Sigmoid colon (tissue), 7 donors: ENCODE measurements around the gene CPNE6. TPM values are rescaled to one million over a fixed set of nuclear protein-coding genes. Genes with fewer than 3 reads are reported as not detected.
"Not testable (repeated sequence)": the region's sequence is repeated elsewhere in the genome, so short reads cannot be mapped to it uniquely, and the experiment has no call there.

Experiments
- DNase-seq: peaks from one replicate; pipeline ENCODE4 v3.0.0-alpha.2; 2019
- H3K27ac ChIP-seq, 4 donors: fragments of 200-600 bp; sonication (generic); one replicate each; pipeline ENCODE4 v1.5.1; 2016 to 2019; ENCODE audit warnings: mild to moderate bottlenecking in 1 of 4
- H3K27me3 ChIP-seq, 3 donors: fragments of 200-600 bp; sonication (generic); one replicate each; pipeline ENCODE4 v1.5.1; 2019; ENCODE audit warnings: mild to moderate bottlenecking in 1 of 3
- H3K36me3 ChIP-seq, 4 donors: fragments of 200-600 bp; sonication (generic); one replicate each; pipeline ENCODE4 v1.5.1; 2016 to 2019
- H3K4me1 ChIP-seq, 4 donors: fragments of 200-600 bp; sonication (generic); one replicate each; pipeline ENCODE4 v1.5.1; 2017 to 2019
- H3K4me3 ChIP-seq, 4 donors: fragments of 200-600 bp; sonication (generic); one replicate each; pipeline ENCODE4 v1.5.1; 2017 to 2019; ENCODE audit warnings: mild to moderate bottlenecking in 2 of 4, moderate library complexity in 1 of 4
- H3K9me3 ChIP-seq, 4 donors: fragments of 200-600 bp in 3 of 4; sonication (generic) in 3 of 4; one replicate each; pipeline versions ENCODE4 v1.5.1 to v1.6.1; 2013 to 2019
- EP300 ChIP-seq, 4 donors: sonication (generic); formaldehyde crosslinking; IDR thresholded peaks; one replicate each; pipeline ENCODE4 v1.6.1; 2017; ENCODE audit warnings: antibody characterized with exemption in 4 of 4
- POLR2A ChIP-seq, 2 donors: fragments of 450-650 bp; IDR thresholded peaks; one replicate each; pipeline ENCODE4 v1.6.1; 2016; ENCODE audit warnings: antibody characterized with exemption in 2 of 2, mild to moderate bottlenecking in 2 of 2, moderate library complexity in 2 of 2
- POLR2AphosphoS5 ChIP-seq, 4 donors: sonication (generic); formaldehyde crosslinking; IDR thresholded peaks; one replicate each; pipeline ENCODE4 v1.6.1; 2017; ENCODE audit warnings: antibody characterized with exemption in 4 of 4
- whole genome bisulfite sequencing, 2 donors: extraction: QIAGEN DNeasy Blood & Tissue Kit; methylation state at CpG; one replicate each; pipeline ENCODE4 v1.1.7; 2013; 5-methylcytosine and 5-hydroxymethylcytosine counted together
- intact Hi-C: fragments of 100-400 bp; cut with DNase I; formaldehyde crosslinking; loops from one replicate; pipeline ENCODE4 v1.15.1; 2023
- polyA plus RNA-seq, 3 donors: library from polyadenylated mRNA; stranded (reverse); fragments of 200-250 nt; gene quantifications; one replicate each; pipeline ENCODE4 v1.2.3, GENCODE V29; 2013
- total RNA-seq, 4 donors: library from RNA; depleted of rRNA; stranded (reverse); fragments of >200 nt; gene quantifications; one replicate each; pipeline ENCODE4 v1.1.0, GENCODE V29; 2016
- TF ChIP-seq, protein P1 (sequence below), 4 experiments: fragments of 450-650 bp in 3 of 4; fragments of 200-600 bp in 1 of 4; IDR thresholded peaks; one replicate each; pipeline ENCODE4 v1.5.1; 2016 to 2019; ENCODE audit warnings: antibody characterized with exemption in 4 of 4, mild to moderate bottlenecking in 3 of 4, moderate library complexity in 2 of 4
- donor health status: healthy with polysubstance abuse.
- donor health status: Bipolar disorder and iron deficiency.
- donor health status: healthy.

Gene CPNE6
- total and polyA plus RNA-seq, 7 donors, result 0.42 to 3.3 (median 2.3) TPM; not detected in 3

DNA sequence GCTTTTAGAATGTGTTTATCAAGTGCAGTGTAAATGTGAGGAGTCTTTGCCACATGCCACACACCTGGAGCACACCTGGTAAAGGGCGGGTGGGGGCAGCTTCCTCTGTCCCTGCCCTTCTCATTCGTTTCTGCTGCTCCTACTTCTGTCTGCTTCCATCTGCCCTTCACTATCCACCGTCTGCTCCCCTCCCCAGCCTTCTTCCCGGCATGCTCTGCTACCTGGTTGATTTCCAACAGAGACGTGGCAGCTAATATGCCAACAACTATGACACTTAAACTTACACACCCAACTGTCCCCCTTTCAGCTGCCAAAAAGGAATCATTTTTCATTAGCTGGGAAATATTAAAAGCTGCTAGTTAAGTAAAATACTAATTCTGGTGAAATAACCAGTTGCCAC is 28.6 kb upstream of the CPNE6 start:
- TF ChIP-seq, protein P1, sequence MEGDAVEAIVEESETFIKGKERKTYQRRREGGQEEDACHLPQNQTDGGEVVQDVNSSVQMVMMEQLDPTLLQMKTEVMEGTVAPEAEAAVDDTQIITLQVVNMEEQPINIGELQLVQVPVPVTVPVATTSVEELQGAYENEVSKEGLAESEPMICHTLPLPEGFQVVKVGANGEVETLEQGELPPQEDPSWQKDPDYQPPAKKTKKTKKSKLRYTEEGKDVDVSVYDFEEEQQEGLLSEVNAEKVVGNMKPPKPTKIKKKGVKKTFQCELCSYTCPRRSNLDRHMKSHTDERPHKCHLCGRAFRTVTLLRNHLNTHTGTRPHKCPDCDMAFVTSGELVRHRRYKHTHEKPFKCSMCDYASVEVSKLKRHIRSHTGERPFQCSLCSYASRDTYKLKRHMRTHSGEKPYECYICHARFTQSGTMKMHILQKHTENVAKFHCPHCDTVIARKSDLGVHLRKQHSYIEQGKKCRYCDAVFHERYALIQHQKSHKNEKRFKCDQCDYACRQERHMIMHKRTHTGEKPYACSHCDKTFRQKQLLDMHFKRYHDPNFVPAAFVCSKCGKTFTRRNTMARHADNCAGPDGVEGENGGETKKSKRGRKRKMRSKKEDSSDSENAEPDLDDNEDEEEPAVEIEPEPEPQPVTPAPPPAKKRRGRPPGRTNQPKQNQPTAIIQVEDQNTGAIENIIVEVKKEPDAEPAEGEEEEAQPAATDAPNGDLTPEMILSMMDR (IDR thresholded peaks at IDR 0.05), result no peak
- no peak for TF ChIP-seq POLR2AphosphoS5 (IDR thresholded peaks at IDR 0.05)
- TF ChIP-seq POLR2A (IDR thresholded peaks at IDR 0.05), result no peak
- no peak for TF ChIP-seq EP300 (IDR thresholded peaks at IDR 0.05)
- DNase-seq, result no peak
- no peak overlapping the region for H3K27ac ChIP-seq
- intact Hi-C loops, result no loop called here
- H3K9me3 ChIP-seq, result no peaks in the 10 kb centered on the region
- no peak overlapping the region for H3K4me3 ChIP-seq
- no peaks in the 10 kb centered on the region for H3K27me3 ChIP-seq
- H3K4me1 ChIP-seq, result no peaks in the 10 kb centered on the region
- H3K36me3 ChIP-seq, result no peaks in the 10 kb centered on the region
- whole genome bisulfite sequencing, 2 donors, result 41 to 61% methylated on average over 5 of the region's 5 CpGs

DNA sequence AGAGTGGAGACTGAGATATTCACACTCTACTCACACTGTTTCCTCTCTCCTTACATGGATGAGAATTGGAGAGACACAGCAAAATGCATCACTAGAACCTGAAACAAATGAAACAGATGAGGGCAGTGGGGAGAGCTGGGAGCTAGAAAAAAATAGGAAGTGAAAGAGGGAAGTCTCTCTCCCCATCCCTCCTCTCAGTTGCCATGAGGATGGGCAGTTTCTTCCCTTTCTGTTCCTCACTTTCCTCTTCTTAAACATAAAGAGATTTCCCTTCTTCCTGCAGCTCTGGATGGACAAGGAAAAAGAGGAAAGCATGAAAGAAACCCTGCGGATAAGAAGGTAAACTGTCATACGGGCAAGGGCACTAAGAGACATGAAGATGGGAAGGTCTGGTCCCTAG is 22.4 kb upstream of the CPNE6 start:
- H3K36me3 ChIP-seq, H3K4me3 ChIP-seq, H3K9me3 ChIP-seq, DNase-seq, H3K27ac ChIP-seq, intact Hi-C loops, H3K27me3 ChIP-seq: not testable (repeated sequence)
- WGBS, 2 donors, result 63 to 75% methylated on average over 2 of the region's 2 CpGs
- H3K4me1 ChIP-seq, result peaks cover 0 to 16% (median 13%) of the 10 kb centered on the region in 4 donors

DNA sequence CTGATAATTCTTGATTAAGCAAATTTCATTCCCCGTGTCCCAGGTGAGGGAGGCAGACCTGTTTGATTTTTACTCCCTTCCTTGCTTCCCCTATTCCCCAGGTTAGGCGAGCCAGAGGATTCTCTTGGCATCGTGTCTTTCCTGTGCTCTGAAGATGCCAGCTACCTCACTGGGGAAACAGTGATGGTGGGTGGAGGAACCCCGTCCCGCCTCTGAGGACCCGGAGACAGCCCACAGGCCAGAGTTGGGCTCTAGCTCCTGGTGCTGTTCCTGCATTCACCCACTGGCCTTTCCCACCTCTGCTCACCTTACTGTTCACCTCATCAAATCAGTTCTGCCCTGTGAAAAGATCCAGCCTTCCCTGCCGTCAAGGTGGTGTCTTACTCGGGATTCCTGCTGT is 20.6 kb upstream of the CPNE6 start:
- H3K27ac ChIP-seq, H3K36me3 ChIP-seq, DNase-seq, H3K27me3 ChIP-seq, H3K9me3 ChIP-seq, intact Hi-C loops, H3K4me3 ChIP-seq: not testable (repeated sequence)
- H3K4me1 ChIP-seq, result peaks cover 0 to 16% (median 13%) of the 10 kb centered on the region in 4 donors
- WGBS, 2 donors, result 81 to 87% methylated on average over 8 of the region's 8 CpGs

DNA sequence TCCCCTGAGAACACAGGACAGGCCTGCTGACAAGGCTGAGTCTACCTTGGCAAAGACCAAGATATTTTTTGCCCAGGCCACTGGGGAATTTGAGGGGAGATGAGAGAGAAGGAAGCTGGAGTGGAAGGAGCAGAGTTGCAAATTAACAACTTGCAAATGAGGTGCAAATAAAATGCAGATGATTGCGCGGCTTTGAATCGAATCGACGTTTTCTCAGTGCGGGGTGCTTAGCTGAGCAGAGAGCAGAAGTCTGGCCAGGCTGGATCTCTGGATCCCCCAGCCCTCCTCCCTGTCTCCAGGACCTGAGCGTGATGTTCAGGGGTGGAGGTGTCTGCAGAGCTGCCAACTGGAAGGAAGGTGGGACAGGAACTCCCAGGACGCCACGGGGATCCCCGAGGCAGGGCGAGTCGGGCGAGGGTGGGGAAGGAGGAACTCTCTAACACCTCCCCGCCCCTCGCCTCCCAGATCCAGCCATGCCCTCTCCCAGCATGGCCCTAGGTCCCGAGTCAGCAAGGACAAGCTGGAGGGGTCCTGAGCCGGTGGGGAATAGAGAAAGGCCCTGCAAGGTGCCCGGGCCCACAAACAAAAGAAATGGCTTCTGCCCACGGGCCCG is 20.1 kb upstream of the CPNE6 start:
- Histone ChIP-seq H3K4me3 (peak overlapping the region; percentile 41 to 66 (median 55)), H3K27ac (peak overlapping the region; percentile 43 to 72 (median 60)), H3K36me3 (no peaks in the 10 kb centered on the region), H3K27me3 (no peaks in the 10 kb centered on the region), H3K9me3 (no peaks in the 10 kb centered on the region), H3K4me1 (peaks cover 0 to 16% (median 13%) of the 10 kb centered on the region in 4 donors)
- TF ChIP-seq POLR2A (IDR thresholded peaks at IDR 0.05) (no peak), POLR2AphosphoS5 (IDR thresholded peaks at IDR 0.05) (no peak), EP300 (IDR thresholded peaks at IDR 0.05) (no peak)
- TF ChIP-seq, protein P1 (IDR thresholded peaks at IDR 0.05), result no peak
- WGBS, 2 donors, result 21 to 28% methylated on average over 20 of the region's 20 CpGs
- DNase-seq, result peak; percentile 68
- intact Hi-C loops, result no loop called here

DNA sequence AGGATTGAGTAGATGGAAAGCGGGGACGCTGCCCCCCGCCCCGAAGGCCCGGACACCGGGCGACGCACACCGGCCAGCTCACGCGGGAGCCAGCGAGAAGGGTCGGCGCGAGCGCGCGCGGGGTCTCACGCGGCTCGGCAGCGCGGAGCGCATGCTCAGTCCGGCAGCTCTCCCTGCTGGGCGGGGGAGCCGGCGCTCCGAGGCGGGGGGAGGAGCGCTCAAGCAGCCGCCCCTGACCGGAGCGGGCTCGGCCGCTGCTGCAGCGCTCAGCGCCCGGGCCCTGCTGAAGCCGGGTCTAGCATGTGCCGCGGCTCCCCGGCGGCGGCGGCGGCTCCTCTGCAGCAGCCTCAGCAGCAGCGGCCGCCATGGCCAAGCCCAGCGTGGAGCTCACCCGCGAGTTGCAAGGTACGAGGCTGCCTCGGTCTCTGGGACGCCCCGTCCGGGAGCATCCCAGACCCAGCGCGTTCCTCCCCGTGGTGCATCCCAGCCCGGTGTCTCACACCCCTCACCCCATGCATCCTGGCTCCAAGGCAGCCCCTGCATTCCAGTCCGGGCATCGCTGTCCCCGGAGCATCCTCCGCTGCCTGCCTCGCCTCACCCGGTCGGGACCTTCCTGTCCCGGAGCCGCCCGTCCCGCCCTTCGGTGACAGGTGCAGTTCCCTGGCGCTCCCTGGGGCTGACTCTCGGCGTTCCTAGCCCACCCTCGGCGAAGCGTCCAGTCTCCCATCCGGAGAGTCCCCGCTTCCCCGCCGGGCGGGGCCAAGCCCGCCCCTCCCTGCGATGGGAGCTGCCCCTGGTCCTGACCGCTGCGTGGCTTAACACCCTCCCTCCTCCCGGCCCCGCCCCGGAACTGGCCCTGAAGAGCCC is 19.3 kb upstream of the CPNE6 start, which contains the start of gene CARMIL3:
TSS of gene CARMIL3 (plus strand) at position 221 of the 867 bp plus-strand sequence. CDS start at position 366, 145 bp downstream.
- peak within 1 kb of the TSS; percentile 43 to 72 (median 60) for H3K27ac ChIP-seq
- peak; percentile 77 for DNase-seq

More for the DNA sequence above, 19.3 kb upstream of the CPNE6 start, which contains the start of gene CARMIL3:
- 0% methylated on average over 92 of the region's 92 CpGs for WGBS, 2 donors
- intact Hi-C loops, result loop anchor here (2.0 kb wide), 1 partner anchor 41 kb away; no protein-coding TSS in a partner anchor
- peaks cover 0 to 16% (median 13%) of the 10 kb centered on the region in 4 donors for H3K4me1 ChIP-seq
- peak within 1 kb of the TSS; percentile 41 to 66 (median 55) for H3K4me3 ChIP-seq
- H3K27me3 ChIP-seq, result no peaks in the 10 kb centered on the region
- TF ChIP-seq POLR2AphosphoS5 (IDR thresholded peaks at IDR 0.05), result peak in 1 of 4 donors; percentile 19
- TF ChIP-seq, protein P1 (IDR thresholded peaks at IDR 0.05), result no peak
- H3K36me3 ChIP-seq, result no peaks in the 10 kb centered on the region
- H3K9me3 ChIP-seq, result no peaks in the 10 kb centered on the region
